ENCODE data around the gene ESRRB.

ESRRB gene

DNA sequence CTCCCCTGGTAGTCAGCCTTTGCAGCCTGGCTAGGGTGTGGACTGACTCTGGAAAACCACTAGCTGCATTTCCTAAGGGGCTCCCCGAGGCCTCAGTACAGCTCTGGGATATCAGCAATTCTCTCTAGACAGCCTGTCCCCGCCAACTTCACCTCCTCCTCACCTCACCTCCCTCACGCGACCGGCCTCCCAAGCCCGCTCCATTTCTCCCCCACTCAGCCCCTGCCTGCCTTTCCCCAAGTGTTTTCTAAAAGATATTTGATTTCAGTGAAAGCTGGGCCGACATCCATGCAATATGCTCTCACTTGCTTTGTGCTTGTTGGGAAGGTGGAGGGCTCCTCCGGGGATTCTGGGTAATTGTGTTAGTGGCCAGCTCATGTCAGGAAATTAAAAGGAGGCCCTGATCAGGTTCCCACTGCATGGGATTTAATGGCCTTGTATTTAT, 91.8 kb downstream of the ESRRB start:
- H3K4ac ChIP-seq (ENCODE audit: low read length) = no peak overlapping the region
- no peak overlapping the region for H2BK120ac ChIP-seq (ENCODE audit: low read depth, low read length)
- 100% methylated on average over 2 of the region's 8 CpGs; no CpG with 5 or more reads in 1 of the 2 donors for WGBS, 2 donors (ENCODE audit: extremely low coverage in 2 of 2, insufficient read length in 2 of 2, insufficient replicate concordance in 1 of 2)
- H4K8ac ChIP-seq (ENCODE audit: low read depth, low read length) = no peak overlapping the region
- peaks cover 0 to 18% of the 10 kb centered on the region in 2 donors for H3K4me1 ChIP-seq (ENCODE audit: control insufficient read depth in 2 of 2, insufficient read depth in 1 of 2, low read depth in 1 of 2, low read length in 2 of 2)
- H3K9me3 ChIP-seq (replicated peaks in 1 of 2; ENCODE audit: control insufficient read depth in 2 of 2, insufficient read depth in 1 of 2, low read depth in 1 of 2, low read length in 2 of 2) = no peaks in the 10 kb centered on the region
- no peak overlapping the region for H3K18ac ChIP-seq (ENCODE audit: low read length)
- no peak overlapping the region for H3K4me2 ChIP-seq (ENCODE audit: insufficient read depth, low read length, poor library complexity, severe bottlenecking)
- H3K9ac ChIP-seq (ENCODE audit: low read depth, low read length, poor library complexity) = no peak overlapping the region
- H3K4me3 ChIP-seq (ENCODE audit: low read length in 2 of 2) = no peak overlapping the region
- no peak overlapping the region for H3K27ac ChIP-seq (replicated peaks; ENCODE audit: low read length)
- H3K27me3 ChIP-seq (ENCODE audit: control insufficient read depth in 3 of 3, insufficient read depth in 3 of 3, low read depth in 1 of 3, low read length in 3 of 3) = peaks cover 0 to 5% (median 0%) of the 10 kb centered on the region in 3 experiments
- H3K79me1 ChIP-seq (ENCODE audit: low read depth, low read length) = no peaks in the 10 kb centered on the region
- no peak overlapping the region for H2BK12ac ChIP-seq (ENCODE audit: low read length)
- DNase-seq (ENCODE audit: low spot score) = no peak
- no peak overlapping the region for H3K23ac ChIP-seq (ENCODE audit: low read depth, low read length, poor library complexity)
- H2BK15ac ChIP-seq (ENCODE audit: low read length) = no peak overlapping the region
- no peak overlapping the region for H4K91ac ChIP-seq (ENCODE audit: low read depth, low read length, poor library complexity)
- peak overlapping the region; percentile 23 for H3K14ac ChIP-seq (ENCODE audit: low read length)
- H2AFZ ChIP-seq (ENCODE audit: low read length) = peak overlapping the region; percentile 72
- no peak overlapping the region for H2BK5ac ChIP-seq (ENCODE audit: low read length)
- H2AK5ac ChIP-seq (ENCODE audit: low read depth, low read length) = no peak overlapping the region
- H3K36me3 ChIP-seq (replicated peaks in 1 of 2; ENCODE audit: control insufficient read depth in 2 of 2, insufficient read depth in 2 of 2, low read length in 2 of 2) = no peaks in the 10 kb centered on the region

DNA sequence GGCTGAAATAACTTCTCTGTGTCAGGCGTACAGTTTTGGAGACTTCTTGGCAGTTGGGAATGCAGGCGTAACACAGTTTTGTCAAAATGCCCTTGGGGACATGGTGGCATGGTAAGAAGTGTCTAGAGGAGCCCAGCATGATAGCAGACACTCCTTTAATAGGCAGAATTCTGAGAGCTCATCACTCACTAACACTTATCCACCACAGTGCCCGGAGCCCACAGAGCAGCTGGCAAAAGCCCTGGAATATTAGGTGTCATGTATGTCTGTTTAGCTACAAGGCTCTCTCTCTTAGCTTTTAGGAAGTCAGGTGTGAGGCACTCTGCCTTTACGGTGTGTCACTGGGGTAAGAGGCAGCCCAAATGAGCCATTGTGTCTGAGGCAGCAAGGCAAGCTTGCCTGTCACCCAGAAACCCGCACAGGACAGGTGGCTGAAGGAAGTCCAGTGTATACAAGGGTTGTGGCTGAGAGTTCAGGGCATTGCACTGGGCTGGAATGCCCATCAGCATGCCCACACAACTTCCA, 96.3 kb downstream of the ESRRB start:
- no peak overlapping the region for H3K27ac ChIP-seq (replicated peaks; ENCODE audit: low read length)
- no peak overlapping the region for H2BK15ac ChIP-seq (ENCODE audit: low read length)
- H3K4me2 ChIP-seq (ENCODE audit: insufficient read depth, low read length, poor library complexity, severe bottlenecking) = no peak overlapping the region
- WGBS, 2 donors (ENCODE audit: extremely low coverage in 2 of 2, insufficient read length in 2 of 2, insufficient replicate concordance in 1 of 2) = no CpG with 5 or more reads among the region's 5 CpGs
- no peak overlapping the region for H4K91ac ChIP-seq (ENCODE audit: low read depth, low read length, poor library complexity)
- H2BK12ac ChIP-seq (ENCODE audit: low read length) = no peak overlapping the region
- H3K9ac ChIP-seq (ENCODE audit: low read depth, low read length, poor library complexity) = no peak overlapping the region
- H3K79me1 ChIP-seq (ENCODE audit: low read depth, low read length) = no peaks in the 10 kb centered on the region
- no peak overlapping the region for H2AFZ ChIP-seq (ENCODE audit: low read length)
- H2BK120ac ChIP-seq (ENCODE audit: low read depth, low read length) = no peak overlapping the region
- no peak overlapping the region for H3K18ac ChIP-seq (ENCODE audit: low read length)
- no peaks in the 10 kb centered on the region for H3K9me3 ChIP-seq (replicated peaks in 1 of 2; ENCODE audit: control insufficient read depth in 2 of 2, insufficient read depth in 1 of 2, low read depth in 1 of 2, low read length in 2 of 2)
- H3K27me3 ChIP-seq (ENCODE audit: control insufficient read depth in 3 of 3, insufficient read depth in 3 of 3, low read depth in 1 of 3, low read length in 3 of 3) = peaks cover 0 to 11% (median 0%) of the 10 kb centered on the region in 3 experiments
- H3K4ac ChIP-seq (ENCODE audit: low read length) = no peak overlapping the region
- H3K4me1 ChIP-seq (ENCODE audit: control insufficient read depth in 2 of 2, insufficient read depth in 1 of 2, low read depth in 1 of 2, low read length in 2 of 2) = peaks cover 0 to 2% of the 10 kb centered on the region in 2 donors
- H3K36me3 ChIP-seq (replicated peaks in 1 of 2; ENCODE audit: control insufficient read depth in 2 of 2, insufficient read depth in 2 of 2, low read length in 2 of 2) = no peaks in the 10 kb centered on the region
- no peak for DNase-seq (ENCODE audit: low spot score)
- H2BK5ac ChIP-seq (ENCODE audit: low read length) = no peak overlapping the region
- no peak overlapping the region for H3K4me3 ChIP-seq (ENCODE audit: low read length in 2 of 2)
- no peak overlapping the region for H3K23ac ChIP-seq (ENCODE audit: low read depth, low read length, poor library complexity)
- H3K14ac ChIP-seq (ENCODE audit: low read length) = no peak overlapping the region
- no peak overlapping the region for H2AK5ac ChIP-seq (ENCODE audit: low read depth, low read length)
- peak overlapping the region; percentile 30 for H4K8ac ChIP-seq (ENCODE audit: low read depth, low read length)

DNA sequence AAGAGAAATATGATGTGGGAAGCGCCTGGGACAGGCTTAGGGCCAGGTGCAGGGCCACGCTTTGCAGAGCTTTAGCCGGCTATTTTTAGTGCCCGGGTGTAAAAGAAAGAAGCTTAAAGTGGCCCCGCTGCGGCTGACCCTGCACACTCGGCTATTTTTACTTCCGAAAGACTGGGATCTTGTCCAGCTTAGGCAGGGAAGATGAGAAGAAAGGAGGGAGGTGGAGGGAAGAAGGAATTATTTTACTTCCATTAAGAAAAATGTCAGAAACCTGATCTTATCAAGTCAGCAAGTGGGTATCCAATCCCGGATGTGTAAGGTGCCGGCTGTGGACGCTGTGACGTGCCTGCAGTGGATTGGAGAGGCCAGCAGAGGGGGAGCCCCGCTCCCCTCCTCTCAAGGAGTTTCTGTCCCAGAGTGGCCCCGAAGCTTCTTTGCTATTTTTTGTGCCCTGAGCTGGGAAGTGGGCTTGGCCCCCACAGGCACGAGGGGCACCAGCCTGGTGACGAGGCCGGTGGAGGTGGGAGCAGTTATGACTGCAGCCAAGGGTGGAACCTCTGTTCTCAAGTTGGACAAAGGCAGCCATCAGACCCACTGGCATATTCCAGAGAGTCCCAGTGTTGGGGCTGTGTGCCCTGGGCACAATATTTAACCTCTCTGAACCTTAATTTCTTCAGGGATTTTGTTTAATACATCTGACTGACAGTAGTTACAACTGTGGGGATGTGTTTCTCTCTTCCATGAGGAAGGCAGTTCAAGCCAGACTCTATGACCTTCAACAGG, 97.7 kb downstream of the ESRRB start:
- no peak overlapping the region for H3K4me2 ChIP-seq (ENCODE audit: insufficient read depth, low read length, poor library complexity, severe bottlenecking)
- H3K4me3 ChIP-seq (ENCODE audit: low read length in 2 of 2) = no peak overlapping the region
- H4K8ac ChIP-seq (ENCODE audit: low read depth, low read length) = no peak overlapping the region
- H3K23ac ChIP-seq (ENCODE audit: low read depth, low read length, poor library complexity) = no peak overlapping the region
- H2AFZ ChIP-seq (ENCODE audit: low read length) = peak overlapping the region; percentile 61
- H3K18ac ChIP-seq (ENCODE audit: low read length) = peak overlapping the region; percentile 88
- no peak overlapping the region for H3K9ac ChIP-seq (ENCODE audit: low read depth, low read length, poor library complexity)
- H3K9me3 ChIP-seq (replicated peaks in 1 of 2; ENCODE audit: control insufficient read depth in 2 of 2, insufficient read depth in 1 of 2, low read depth in 1 of 2, low read length in 2 of 2) = no peaks in the 10 kb centered on the region
- no peak overlapping the region for H3K4ac ChIP-seq (ENCODE audit: low read length)
- H3K36me3 ChIP-seq (replicated peaks in 1 of 2; ENCODE audit: control insufficient read depth in 2 of 2, insufficient read depth in 2 of 2, low read length in 2 of 2) = no peaks in the 10 kb centered on the region
- no peaks in the 10 kb centered on the region for H3K79me1 ChIP-seq (ENCODE audit: low read depth, low read length)
- peaks cover 0 to 2% of the 10 kb centered on the region in 2 donors for H3K4me1 ChIP-seq (ENCODE audit: control insufficient read depth in 2 of 2, insufficient read depth in 1 of 2, low read depth in 1 of 2, low read length in 2 of 2)
- no peak overlapping the region for H3K14ac ChIP-seq (ENCODE audit: low read length)
- H3K27ac ChIP-seq (replicated peaks; ENCODE audit: low read length) = no peak overlapping the region
- H2BK5ac ChIP-seq (ENCODE audit: low read length) = no peak overlapping the region
- peaks cover 0 to 11% (median 0%) of the 10 kb centered on the region in 3 experiments for H3K27me3 ChIP-seq (ENCODE audit: control insufficient read depth in 3 of 3, insufficient read depth in 3 of 3, low read depth in 1 of 3, low read length in 3 of 3)
- H4K91ac ChIP-seq (ENCODE audit: low read depth, low read length, poor library complexity) = no peak overlapping the region
- WGBS, 2 donors (ENCODE audit: extremely low coverage in 2 of 2, insufficient read length in 2 of 2, insufficient replicate concordance in 1 of 2) = no CpG with 5 or more reads among the region's 17 CpGs
- DNase-seq (ENCODE audit: low spot score) = no peak
- H2BK12ac ChIP-seq (ENCODE audit: low read length) = no peak overlapping the region
- no peak overlapping the region for H2BK120ac ChIP-seq (ENCODE audit: low read depth, low read length)
- no peak overlapping the region for H2BK15ac ChIP-seq (ENCODE audit: low read length)
- no peak overlapping the region for H2AK5ac ChIP-seq (ENCODE audit: low read depth, low read length)

DNA sequence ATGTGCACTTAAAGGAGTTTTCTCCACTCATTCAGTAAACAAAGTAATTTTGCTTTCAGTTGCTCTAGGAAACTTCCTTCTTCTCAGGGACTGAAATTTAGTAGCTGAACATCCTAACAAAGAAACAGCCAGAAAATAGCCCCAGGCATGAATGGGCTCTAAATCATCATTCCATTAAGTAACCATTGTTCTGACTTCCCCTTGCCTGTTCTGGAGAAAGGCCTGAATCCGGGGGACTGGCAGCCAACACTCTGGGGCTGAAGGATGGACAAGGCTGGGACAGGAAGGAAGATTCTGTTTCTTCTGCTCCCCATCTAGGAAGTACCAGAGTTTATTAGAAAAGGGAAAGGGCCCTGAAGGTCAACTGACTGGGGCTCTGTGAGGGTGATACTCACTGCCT, 104.5 kb downstream of the ESRRB start:
- Histone ChIP-seq H3K4ac (ENCODE audit: low read length) (no peak overlapping the region), H3K9me3 (replicated peaks in 1 of 2; ENCODE audit: control insufficient read depth in 2 of 2, insufficient read depth in 1 of 2, low read depth in 1 of 2, low read length in 2 of 2) (peaks cover 0 to 1% of the 10 kb centered on the region in 2 donors), H4K8ac (ENCODE audit: low read depth, low read length) (no peak overlapping the region), H3K4me1 (ENCODE audit: control insufficient read depth in 2 of 2, insufficient read depth in 1 of 2, low read depth in 1 of 2, low read length in 2 of 2) (peaks cover 0 to 10% of the 10 kb centered on the region in 2 donors), H3K18ac (ENCODE audit: low read length) (peak overlapping the region; percentile 15), H2AFZ (ENCODE audit: low read length) (no peak overlapping the region), H2BK120ac (ENCODE audit: low read depth, low read length) (no peak overlapping the region), H2AK5ac (ENCODE audit: low read depth, low read length) (no peak overlapping the region), H3K9ac (ENCODE audit: low read depth, low read length, poor library complexity) (no peak overlapping the region), H3K27me3 (ENCODE audit: control insufficient read depth in 3 of 3, insufficient read depth in 3 of 3, low read depth in 1 of 3, low read length in 3 of 3) (no peaks in the 10 kb centered on the region), H3K36me3 (replicated peaks in 1 of 2; ENCODE audit: control insufficient read depth in 2 of 2, insufficient read depth in 2 of 2, low read length in 2 of 2) (no peaks in the 10 kb centered on the region), H4K91ac (ENCODE audit: low read depth, low read length, poor library complexity) (no peak overlapping the region), H2BK15ac (ENCODE audit: low read length) (no peak overlapping the region), H3K79me1 (ENCODE audit: low read depth, low read length) (no peaks in the 10 kb centered on the region), H2BK12ac (ENCODE audit: low read length) (no peak overlapping the region), H3K4me3 (ENCODE audit: low read length in 2 of 2) (no peak overlapping the region), H3K27ac (replicated peaks; ENCODE audit: low read length) (no peak overlapping the region), H3K4me2 (ENCODE audit: insufficient read depth, low read length, poor library complexity, severe bottlenecking) (no peak overlapping the region), H3K23ac (ENCODE audit: low read depth, low read length, poor library complexity) (no peak overlapping the region), H2BK5ac (ENCODE audit: low read length) (no peak overlapping the region), H3K14ac (ENCODE audit: low read length) (no peak overlapping the region)
- no CpG with 5 or more reads among the region's 1 CpG for WGBS, 2 donors (ENCODE audit: extremely low coverage in 2 of 2, insufficient read length in 2 of 2, insufficient replicate concordance in 1 of 2)
- no peak for DNase-seq (ENCODE audit: low spot score)
